Measurements from ENCODE around the gene CCDC80. TPM values are rescaled to one million over a fixed set of nuclear protein-coding genes. Genes with fewer than 3 reads are reported as not detected.

CCDC80 gene, protein sequence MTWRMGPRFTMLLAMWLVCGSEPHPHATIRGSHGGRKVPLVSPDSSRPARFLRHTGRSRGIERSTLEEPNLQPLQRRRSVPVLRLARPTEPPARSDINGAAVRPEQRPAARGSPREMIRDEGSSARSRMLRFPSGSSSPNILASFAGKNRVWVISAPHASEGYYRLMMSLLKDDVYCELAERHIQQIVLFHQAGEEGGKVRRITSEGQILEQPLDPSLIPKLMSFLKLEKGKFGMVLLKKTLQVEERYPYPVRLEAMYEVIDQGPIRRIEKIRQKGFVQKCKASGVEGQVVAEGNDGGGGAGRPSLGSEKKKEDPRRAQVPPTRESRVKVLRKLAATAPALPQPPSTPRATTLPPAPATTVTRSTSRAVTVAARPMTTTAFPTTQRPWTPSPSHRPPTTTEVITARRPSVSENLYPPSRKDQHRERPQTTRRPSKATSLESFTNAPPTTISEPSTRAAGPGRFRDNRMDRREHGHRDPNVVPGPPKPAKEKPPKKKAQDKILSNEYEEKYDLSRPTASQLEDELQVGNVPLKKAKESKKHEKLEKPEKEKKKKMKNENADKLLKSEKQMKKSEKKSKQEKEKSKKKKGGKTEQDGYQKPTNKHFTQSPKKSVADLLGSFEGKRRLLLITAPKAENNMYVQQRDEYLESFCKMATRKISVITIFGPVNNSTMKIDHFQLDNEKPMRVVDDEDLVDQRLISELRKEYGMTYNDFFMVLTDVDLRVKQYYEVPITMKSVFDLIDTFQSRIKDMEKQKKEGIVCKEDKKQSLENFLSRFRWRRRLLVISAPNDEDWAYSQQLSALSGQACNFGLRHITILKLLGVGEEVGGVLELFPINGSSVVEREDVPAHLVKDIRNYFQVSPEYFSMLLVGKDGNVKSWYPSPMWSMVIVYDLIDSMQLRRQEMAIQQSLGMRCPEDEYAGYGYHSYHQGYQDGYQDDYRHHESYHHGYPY
- total RNA-seq (under 1 TPM in 3 of 5 donors, not detected in 2; 0.55 to 0.66 (median 0.56) TPM), total RNA-seq (0 to 0.15 (median 0) reads per million in 29 experiments)
- total RNA-seq (2013) = 0.48 TPM

DNA sequence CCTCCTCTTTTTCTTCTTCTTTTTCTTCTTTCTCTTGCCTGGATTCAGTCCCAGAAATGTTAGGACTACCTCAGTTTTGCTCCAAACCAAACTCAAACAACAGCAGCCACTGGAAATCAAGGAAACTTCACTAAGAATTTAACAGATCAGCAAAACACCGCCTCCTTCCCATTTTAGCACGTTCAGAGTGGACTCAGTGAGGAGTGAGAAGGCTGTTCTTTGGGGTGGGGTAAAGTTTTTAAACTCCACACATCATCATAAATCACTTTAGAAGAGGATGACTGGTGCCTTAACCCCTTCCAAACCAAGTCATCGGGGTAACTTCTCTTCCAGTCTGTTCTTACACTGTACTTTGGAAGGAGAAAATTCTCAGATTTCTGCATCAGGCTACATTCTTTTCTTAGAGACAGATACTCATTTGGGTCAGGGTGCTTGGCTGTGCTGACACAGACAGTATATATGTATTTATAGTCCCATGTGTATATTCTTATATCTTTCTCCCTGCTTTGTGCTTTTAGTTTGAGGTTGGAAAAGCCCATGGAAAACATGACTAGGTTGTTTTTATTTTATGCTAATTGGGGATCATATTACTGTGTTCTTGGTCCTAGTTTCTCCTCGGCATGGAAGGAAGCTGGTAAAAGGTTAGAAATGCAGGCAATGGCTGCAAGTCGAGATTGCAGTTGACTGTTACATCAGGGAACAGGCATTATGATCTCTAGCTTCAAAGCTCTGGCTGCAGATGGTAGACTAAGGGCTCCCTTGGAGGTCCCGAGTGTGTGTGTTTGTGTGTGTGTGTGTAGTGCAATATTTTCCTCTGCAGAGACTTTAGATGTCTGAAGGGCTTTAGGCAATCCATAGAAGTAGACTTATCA is at the start of gene CCDC80:
Gene CCDC80, minus strand, starts transcription at position 214 of the 872 bp plus-strand sequence. CDS start 1,238 bp downstream, outside the sequence.
- DNase-seq = no peak
- Histone ChIP-seq H3K4me3 (ENCODE audit: control insufficient read depth in 1 of 2, extremely low read depth in 1 of 2, low read length in 1 of 2) (no peak within 1 kb of the TSS), H3K9me3 (no peaks in the 10 kb centered on the region), H3K27me3 (replicated peaks in 1 of 2; ENCODE audit: control insufficient read depth in 2 of 2, extremely low read depth in 1 of 2, insufficient read depth in 2 of 2, low read length in 1 of 2) (peaks cover 0 to 16% of the 10 kb centered on the region in 2 experiments), H3K4me1 (ENCODE audit: control insufficient read depth in 1 of 2, extremely low read depth in 1 of 2, insufficient read depth in 2 of 2, low read length in 2 of 2) (peaks cover 2 to 16% of the 10 kb centered on the region in 2 experiments), H3K36me3 (ENCODE audit: control insufficient read depth in 2 of 2, extremely low read depth in 1 of 2, insufficient read depth in 1 of 2, low read length in 1 of 2) (no peaks in the 10 kb centered on the region), H3K27ac (ENCODE audit: low read length) (no peak within 1 kb of the TSS)
- POLR2A ChIA-PET = interaction anchor here in 1 of 2 donors (0.5 kb wide), 1 partner anchor 63 kb away, joined by 3 read pairs; no protein-coding TSS in a partner anchor
- no peak for ATAC-seq (replicated peaks in 1 of 4)
- whole genome bisulfite sequencing (ENCODE audit: insufficient coverage) = 18% methylated on average over 1 of the region's 6 CpGs
- Mint-ChIP-seq H3K4me3 (no peak within 1 kb of the TSS), H3K4me1 (peaks cover 13 to 19% (median 14%) of the 10 kb centered on the region in 3 donors), H3K27me3 (peaks cover 0 to 5% of the 10 kb centered on the region in 2 donors), H3K36me3 (no peaks in the 10 kb centered on the region), H3K27ac (no peak within 1 kb of the TSS), H3K9me3 (no peaks in the 10 kb centered on the region)
- CTCF ChIA-PET = interaction anchor here (0.9 to 3.1 kb wide), 8 partner anchors 10 to 647 kb away, joined by 3 to 49 read pairs (median 12); partner anchors contain the start of gene CD200R1 (in 1 of the 2)

DNA sequence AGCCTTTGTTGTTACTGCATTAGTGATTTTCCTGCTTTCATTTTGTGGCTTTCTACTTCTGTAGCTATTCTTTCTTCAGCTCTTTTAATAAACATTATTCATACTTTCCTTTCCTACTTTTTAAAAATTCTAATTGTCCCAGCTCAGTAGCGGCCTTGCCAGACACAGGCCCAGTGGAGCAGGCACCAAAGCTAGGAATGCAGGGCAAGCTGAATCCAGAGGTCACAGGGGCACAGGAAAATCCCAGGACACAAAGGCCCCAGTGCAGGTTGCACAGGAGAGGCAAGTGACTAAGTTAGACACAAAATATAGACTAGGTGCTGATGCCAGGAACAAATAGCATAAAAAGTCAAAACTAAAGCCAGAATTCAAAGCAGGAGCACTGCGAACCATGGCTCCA is 49.0 kb upstream of the CCDC80 start:
- ATAC-seq (replicated peaks in 1 of 4) = no peak
- Mint-ChIP-seq H3K36me3 (no peaks in the 10 kb centered on the region), H3K9me3 (no peaks in the 10 kb centered on the region), H3K4me1 (peaks cover 7 to 11% (median 10%) of the 10 kb centered on the region in 3 donors), H3K27me3 (peaks cover 0 to 10% of the 10 kb centered on the region in 2 donors), H3K4me3 (no peak overlapping the region), H3K27ac (peak overlapping the region; percentile 23 to 64)
- 94% methylated on average over 2 of the region's 2 CpGs for WGBS (ENCODE audit: insufficient coverage)
- no peak overlapping the region for H3K4me3 ChIP-seq (ENCODE audit: control insufficient read depth in 1 of 2, extremely low read depth in 1 of 2, low read length in 1 of 2)
- no peak for DNase-seq
- no peak overlapping the region for H3K27ac ChIP-seq (ENCODE audit: low read length)
- ChIA-PET CTCF (no interaction called here), POLR2A (no interaction called here)
- peaks cover 0 to 4% of the 10 kb centered on the region in 2 experiments for H3K4me1 ChIP-seq (ENCODE audit: control insufficient read depth in 1 of 2, extremely low read depth in 1 of 2, insufficient read depth in 2 of 2, low read length in 2 of 2)
- H3K9me3 ChIP-seq = no peaks in the 10 kb centered on the region
- H3K27me3 ChIP-seq (replicated peaks in 1 of 2; ENCODE audit: control insufficient read depth in 2 of 2, extremely low read depth in 1 of 2, insufficient read depth in 2 of 2, low read length in 1 of 2) = peaks cover 0 to 6% of the 10 kb centered on the region in 2 experiments
- no peaks in the 10 kb centered on the region for H3K36me3 ChIP-seq (ENCODE audit: control insufficient read depth in 2 of 2, extremely low read depth in 1 of 2, insufficient read depth in 1 of 2, low read length in 1 of 2)

DNA sequence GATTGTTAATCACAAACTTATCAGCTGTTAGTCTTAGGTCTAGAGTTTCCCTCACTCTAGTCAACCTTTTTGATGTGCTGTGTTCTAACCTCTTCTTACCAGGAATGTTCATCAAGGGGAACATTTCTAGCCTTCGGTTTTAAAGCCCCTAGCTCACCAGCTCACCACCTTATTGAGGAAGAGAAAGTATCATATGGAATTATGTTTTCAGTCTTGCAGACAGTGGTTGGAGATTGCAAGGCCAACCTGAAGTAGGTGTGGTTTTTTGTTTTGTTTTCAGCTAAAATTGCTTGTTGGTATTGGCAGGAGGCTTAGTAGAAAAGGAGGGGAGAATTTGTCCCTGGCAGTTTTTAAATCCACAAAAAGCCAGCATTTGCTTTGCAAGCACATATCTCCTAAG is 48.4 kb upstream of the CCDC80 start:
- no peaks in the 10 kb centered on the region for H3K9me3 Mint-ChIP-seq
- no peak overlapping the region for H3K27ac ChIP-seq (ENCODE audit: low read length)
- H3K36me3 ChIP-seq (ENCODE audit: control insufficient read depth in 2 of 2, extremely low read depth in 1 of 2, insufficient read depth in 1 of 2, low read length in 1 of 2) = no peaks in the 10 kb centered on the region
- CTCF ChIA-PET = interaction anchor here in 1 of 2 donors (0.7 kb wide), 1 partner anchor 599 kb away, joined by 3 read pairs; no protein-coding TSS in a partner anchor
- peaks cover 0 to 6% of the 10 kb centered on the region in 2 experiments for H3K27me3 ChIP-seq (replicated peaks in 1 of 2; ENCODE audit: control insufficient read depth in 2 of 2, extremely low read depth in 1 of 2, insufficient read depth in 2 of 2, low read length in 1 of 2)
- POLR2A ChIA-PET = no interaction called here
- H3K4me1 Mint-ChIP-seq = peaks cover 7 to 11% (median 10%) of the 10 kb centered on the region in 3 donors
- ATAC-seq (replicated peaks in 1 of 4) (no peak), DNase-seq (no peak)
- H3K4me1 ChIP-seq (ENCODE audit: control insufficient read depth in 1 of 2, extremely low read depth in 1 of 2, insufficient read depth in 2 of 2, low read length in 2 of 2) = peaks cover 0 to 4% of the 10 kb centered on the region in 2 experiments
- H3K27me3 Mint-ChIP-seq = peaks cover 0 to 10% of the 10 kb centered on the region in 2 donors
- H3K36me3 Mint-ChIP-seq = no peaks in the 10 kb centered on the region
- no peak overlapping the region for H3K4me3 Mint-ChIP-seq
- no peaks in the 10 kb centered on the region for H3K9me3 ChIP-seq
- H3K27ac Mint-ChIP-seq = no peak overlapping the region
- no CpG with 5 or more reads among the region's 1 CpG for WGBS (ENCODE audit: insufficient coverage)
- no peak overlapping the region for H3K4me3 ChIP-seq (ENCODE audit: control insufficient read depth in 1 of 2, extremely low read depth in 1 of 2, low read length in 1 of 2)

DNA sequence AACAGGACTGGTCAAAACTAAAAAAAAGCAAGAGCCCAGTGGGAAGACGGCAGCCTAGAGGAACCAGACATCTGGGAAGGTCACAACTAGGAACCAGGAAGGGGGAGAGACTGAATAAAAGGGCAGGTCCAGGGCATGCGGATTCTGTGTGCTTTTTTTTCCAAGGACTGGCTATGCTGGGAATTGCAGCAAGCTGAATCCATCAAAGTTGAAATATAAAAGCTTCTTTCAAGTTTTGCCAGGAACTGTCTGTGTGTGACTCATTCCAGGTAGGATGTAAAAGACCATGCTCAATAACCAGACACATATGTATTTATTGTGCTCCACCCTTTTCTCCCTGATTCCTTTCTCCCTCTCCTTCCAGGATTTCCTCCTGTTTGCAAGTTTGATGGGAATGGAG is 47.9 kb upstream of the CCDC80 start:
- peaks cover 7 to 11% (median 10%) of the 10 kb centered on the region in 3 donors for H3K4me1 Mint-ChIP-seq
- POLR2A ChIA-PET = interaction anchor here in 1 of 2 donors (1.2 kb wide), 1 partner anchor 15 kb away, joined by 3 read pairs; no protein-coding TSS in a partner anchor
- no peaks in the 10 kb centered on the region for H3K36me3 Mint-ChIP-seq
- no peak overlapping the region for H3K27ac Mint-ChIP-seq
- H3K27ac ChIP-seq (ENCODE audit: low read length) = no peak overlapping the region
- peaks cover 0 to 4% of the 10 kb centered on the region in 2 experiments for H3K4me1 ChIP-seq (ENCODE audit: control insufficient read depth in 1 of 2, extremely low read depth in 1 of 2, insufficient read depth in 2 of 2, low read length in 2 of 2)
- no peak overlapping the region for H3K4me3 ChIP-seq (ENCODE audit: control insufficient read depth in 1 of 2, extremely low read depth in 1 of 2, low read length in 1 of 2)
- CTCF ChIA-PET = interaction anchor here in 1 of 2 donors (0.7 kb wide), 1 partner anchor 600 kb away, joined by 3 read pairs; no protein-coding TSS in a partner anchor
- H3K36me3 ChIP-seq (ENCODE audit: control insufficient read depth in 2 of 2, extremely low read depth in 1 of 2, insufficient read depth in 1 of 2, low read length in 1 of 2) = no peaks in the 10 kb centered on the region
- H3K4me3 Mint-ChIP-seq = no peak overlapping the region
- no peak for DNase-seq
- no peaks in the 10 kb centered on the region for H3K9me3 ChIP-seq
- no peaks in the 10 kb centered on the region for H3K9me3 Mint-ChIP-seq
- peaks cover 0 to 10% of the 10 kb centered on the region in 2 donors for H3K27me3 Mint-ChIP-seq
- H3K27me3 ChIP-seq (replicated peaks in 1 of 2; ENCODE audit: control insufficient read depth in 2 of 2, extremely low read depth in 1 of 2, insufficient read depth in 2 of 2, low read length in 1 of 2) = peaks cover 0 to 6% of the 10 kb centered on the region in 2 experiments
- 100% methylated on average over 2 of the region's 2 CpGs for WGBS (ENCODE audit: insufficient coverage)
- ATAC-seq (replicated peaks in 1 of 4) = no peak

DNA sequence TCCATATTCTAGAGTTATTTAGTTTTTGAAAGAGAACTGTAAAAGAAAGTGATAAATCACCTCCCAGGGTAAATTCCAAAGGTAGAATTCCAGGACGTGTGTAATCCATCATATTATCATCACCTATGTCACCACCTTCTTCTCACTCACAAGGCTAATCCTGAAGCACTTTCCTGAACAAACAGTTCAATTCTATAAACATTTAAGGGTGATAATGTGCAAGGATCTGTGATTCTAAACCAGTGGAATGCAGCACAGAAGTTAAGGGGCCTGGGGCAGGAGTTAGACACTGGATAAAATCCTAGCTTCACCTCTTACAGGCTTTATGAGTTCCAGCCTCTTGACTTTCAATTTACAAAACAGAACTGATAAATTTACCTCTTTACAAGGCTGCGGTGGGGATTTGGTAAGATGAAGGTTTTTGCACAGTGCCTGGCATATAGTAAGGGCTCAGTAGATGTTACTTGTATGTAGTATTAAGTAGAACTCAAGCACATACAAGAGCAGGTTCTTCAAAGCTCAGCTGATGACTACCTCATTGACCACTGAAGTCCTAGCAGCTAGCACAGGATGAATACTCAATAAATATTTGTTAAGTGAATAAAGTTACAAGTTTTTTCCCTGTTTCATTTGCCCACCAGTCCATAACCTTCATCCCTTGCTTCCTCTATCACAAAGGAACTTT is 47.3 kb upstream of the CCDC80 start:
- Histone ChIP-seq H3K4me3 (ENCODE audit: control insufficient read depth in 1 of 2, extremely low read depth in 1 of 2, low read length in 1 of 2) (no peak overlapping the region), H3K27ac (ENCODE audit: low read length) (no peak overlapping the region), H3K4me1 (ENCODE audit: control insufficient read depth in 1 of 2, extremely low read depth in 1 of 2, insufficient read depth in 2 of 2, low read length in 2 of 2) (peaks cover 0 to 4% of the 10 kb centered on the region in 2 experiments), H3K36me3 (ENCODE audit: control insufficient read depth in 2 of 2, extremely low read depth in 1 of 2, insufficient read depth in 1 of 2, low read length in 1 of 2) (no peaks in the 10 kb centered on the region), H3K9me3 (no peaks in the 10 kb centered on the region), H3K27me3 (replicated peaks in 1 of 2; ENCODE audit: control insufficient read depth in 2 of 2, extremely low read depth in 1 of 2, insufficient read depth in 2 of 2, low read length in 1 of 2) (peaks cover 0 to 3% of the 10 kb centered on the region in 2 experiments)
- ATAC-seq (replicated peaks in 1 of 4) (no peak), DNase-seq (no peak)
- Mint-ChIP-seq H3K27ac (no peak overlapping the region), H3K9me3 (no peaks in the 10 kb centered on the region), H3K4me3 (no peak overlapping the region), H3K4me1 (peaks cover 7 to 11% (median 10%) of the 10 kb centered on the region in 3 donors), H3K36me3 (no peaks in the 10 kb centered on the region), H3K27me3 (peaks cover 0 to 10% of the 10 kb centered on the region in 2 donors)
- WGBS (ENCODE audit: insufficient coverage) = no CpG with 5 or more reads among the region's 2 CpGs
- ChIA-PET POLR2A (interaction anchor here in 1 of 2 donors (1.2 kb wide), 1 partner anchor 15 kb away, joined by 3 read pairs; no protein-coding TSS in a partner anchor), CTCF (interaction anchor here in 1 of 2 donors (0.7 kb wide), 1 partner anchor 600 kb away, joined by 3 read pairs; no protein-coding TSS in a partner anchor)

Data from T-cell (primary cell).